NT2/D1 (cell line): ENCODE measurements around the gene WDR7.

Experiments used
- DNase-seq: peaks from one replicate; pipeline ENCODE4 v3.0.0-alpha.2; 2011; ENCODE audit warnings: low read depth, low spot score
- H3K27me3 ChIP-seq: 2 replicates; pipeline ENCODE4 v1.6.0; 2011; ENCODE audit warnings: mild to moderate bottlenecking; ENCODE audit not compliant: insufficient read length, insufficient read depth
- H3K36me3 ChIP-seq: 2 replicates; pipeline ENCODE4 v1.6.1; 2011; ENCODE audit warnings: mild to moderate bottlenecking, low read length, mixed read lengths; ENCODE audit not compliant: insufficient read depth, insufficient read length
- H3K4me1 ChIP-seq: 2 replicates; pipeline ENCODE4 v1.5.1; 2011; ENCODE audit not compliant: insufficient read depth, insufficient read length
- H3K4me3 ChIP-seq: 2 replicates; pipeline ENCODE4 v1.5.1; 2011; ENCODE audit warnings: low read depth; ENCODE audit not compliant: insufficient read length
- H3K9ac ChIP-seq: 2 replicates; pipeline ENCODE4 v1.6.0; 2011; ENCODE audit warnings: low read depth; ENCODE audit not compliant: insufficient read length
- H3K9me3 ChIP-seq: 2 replicates; pipeline ENCODE4 v1.5.1; 2011; ENCODE audit warnings: mild to moderate bottlenecking, low read length; ENCODE audit not compliant: insufficient read depth
- SUZ12 ChIP-seq: IDR thresholded peaks from 2 replicates; pipeline ENCODE4 v1.6.1; 2011; ENCODE audit not compliant: insufficient read length, insufficient read depth; ENCODE audit errors: extremely low read depth
- YY1 ChIP-seq: IDR thresholded peaks from 2 replicates; pipeline ENCODE4 v1.6.1; 2011; ENCODE audit not compliant: insufficient read length, insufficient read depth
- ZNF274 ChIP-seq: IDR thresholded peaks from 2 replicates; pipeline ENCODE4 v1.6.1; 2011; ENCODE audit warnings: mild to moderate bottlenecking, low read depth, low read length

The WDR7 gene

GRCh38 chr18:56955490-56955889 lies 304.3 kb downstream of the WDR7 start:
- Histone ChIP-seq H3K36me3 (no peaks in the 10 kb centered on the region), H3K4me3 (no peak overlapping the region), H3K27me3 (no peaks in the 10 kb centered on the region), H3K9ac (no peak overlapping the region), H3K4me1 (no peaks in the 10 kb centered on the region), H3K9me3 (no peaks in the 10 kb centered on the region)
- no peak for TF ChIP-seq YY1
- TF ChIP-seq ZNF274: no peak
- no peak for TF ChIP-seq SUZ12
- no peak for DNase-seq

DNA sequence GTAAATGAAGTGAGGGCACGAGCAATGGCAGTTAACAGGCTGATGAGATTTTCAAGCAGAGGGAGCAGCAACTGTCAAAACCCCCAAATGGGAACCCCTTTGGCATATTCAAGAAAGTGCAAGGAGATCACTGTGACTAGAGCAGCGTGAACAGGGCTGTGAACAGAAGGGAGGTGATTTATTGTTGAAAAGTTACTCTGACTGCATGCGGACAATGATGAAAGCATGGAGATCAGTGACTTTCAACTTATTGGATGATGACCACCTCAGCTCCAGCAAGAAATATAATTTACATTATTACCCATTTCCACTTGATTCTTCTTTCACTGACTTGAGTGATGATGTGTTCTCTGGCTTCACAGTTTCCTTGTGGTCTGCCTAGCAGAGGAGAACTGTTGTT lies 308.0 kb downstream of the WDR7 start:
- Histone ChIP-seq H3K36me3 (no peaks in the 10 kb centered on the region), H3K9ac (no peak overlapping the region), H3K9me3 (no peaks in the 10 kb centered on the region), H3K4me3 (no peak overlapping the region), H3K4me1 (no peaks in the 10 kb centered on the region), H3K27me3 (no peaks in the 10 kb centered on the region)
- TF ChIP-seq ZNF274: no peak
- TF ChIP-seq SUZ12: no peak
- TF ChIP-seq YY1: no peak
- no peak for DNase-seq

GRCh38 chr18:56962322-56962721 lies 311.2 kb downstream of the WDR7 start:
- H3K27me3 ChIP-seq: no peaks in the 10 kb centered on the region
- H3K4me3 ChIP-seq: no peak overlapping the region
- no peaks in the 10 kb centered on the region for H3K36me3 ChIP-seq
- DNase-seq: no peak
- no peaks in the 10 kb centered on the region for H3K9me3 ChIP-seq
- no peak for TF ChIP-seq YY1
- TF ChIP-seq ZNF274: no peak
- no peak for TF ChIP-seq SUZ12
- H3K9ac ChIP-seq: no peak overlapping the region
- no peaks in the 10 kb centered on the region for H3K4me1 ChIP-seq

GRCh38 chr18:56967035-56967434 lies 315.9 kb downstream of the WDR7 start:
- Histone ChIP-seq H3K9me3 (no peaks in the 10 kb centered on the region), H3K4me1 (no peaks in the 10 kb centered on the region), H3K27me3 (no peaks in the 10 kb centered on the region), H3K9ac (no peak overlapping the region), H3K4me3 (no peak overlapping the region), H3K36me3 (no peaks in the 10 kb centered on the region)
- no peak for TF ChIP-seq SUZ12
- TF ChIP-seq YY1: no peak
- no peak for TF ChIP-seq ZNF274
- peak; percentile 3 for DNase-seq

- H3K9me3 ChIP-seq: no peaks in the 10 kb centered on the region
- no peak for TF ChIP-seq SUZ12
- no peak for TF ChIP-seq ZNF274
- TF ChIP-seq YY1: no peak
- no peaks in the 10 kb centered on the region for H3K27me3 ChIP-seq
- no peak overlapping the region for H3K9ac ChIP-seq
- no peak overlapping the region for H3K4me3 ChIP-seq
- H3K4me1 ChIP-seq: no peaks in the 10 kb centered on the region
- no peaks in the 10 kb centered on the region for H3K36me3 ChIP-seq
- DNase-seq: no peak
Measured at GRCh38 chr18:56973487-56973886, 322.3 kb downstream of the WDR7 start.

- no peak for TF ChIP-seq SUZ12
- TF ChIP-seq ZNF274: no peak
- TF ChIP-seq YY1: no peak
- Histone ChIP-seq H3K4me3 (no peak overlapping the region), H3K36me3 (no peaks in the 10 kb centered on the region), H3K4me1 (no peaks in the 10 kb centered on the region), H3K9me3 (no peaks in the 10 kb centered on the region), H3K27me3 (no peaks in the 10 kb centered on the region), H3K9ac (no peak overlapping the region)
- DNase-seq: no peak
Measured at GRCh38 chr18:56974141-56974540, 323.0 kb downstream of the WDR7 start.

DNA sequence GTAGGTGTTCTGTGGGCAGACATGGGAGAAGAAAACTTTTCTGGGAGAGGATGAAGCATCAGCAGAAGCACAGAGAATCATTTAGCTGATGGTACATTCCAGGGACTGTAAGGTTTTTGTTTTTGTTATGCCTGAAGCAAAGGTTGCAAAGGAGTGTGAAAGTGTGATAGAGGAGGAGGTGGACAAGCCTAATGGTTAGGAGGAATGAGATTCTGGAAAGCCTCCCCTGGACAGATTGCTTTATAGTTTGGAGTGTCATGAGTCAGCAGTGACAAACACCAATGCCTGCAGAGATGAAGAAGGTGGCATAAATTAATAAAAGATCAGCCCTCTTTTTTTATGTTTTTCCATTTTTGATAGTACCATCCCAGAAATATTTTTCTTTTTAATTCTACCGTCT lies 324.1 kb downstream of the WDR7 start:
- DNase-seq: no peak
- TF ChIP-seq YY1 (no peak), ZNF274 (no peak), SUZ12 (no peak)
- Histone ChIP-seq H3K9me3 (no peaks in the 10 kb centered on the region), H3K4me3 (no peak overlapping the region), H3K9ac (no peak overlapping the region), H3K36me3 (no peaks in the 10 kb centered on the region), H3K4me1 (no peaks in the 10 kb centered on the region), H3K27me3 (no peaks in the 10 kb centered on the region)

DNA sequence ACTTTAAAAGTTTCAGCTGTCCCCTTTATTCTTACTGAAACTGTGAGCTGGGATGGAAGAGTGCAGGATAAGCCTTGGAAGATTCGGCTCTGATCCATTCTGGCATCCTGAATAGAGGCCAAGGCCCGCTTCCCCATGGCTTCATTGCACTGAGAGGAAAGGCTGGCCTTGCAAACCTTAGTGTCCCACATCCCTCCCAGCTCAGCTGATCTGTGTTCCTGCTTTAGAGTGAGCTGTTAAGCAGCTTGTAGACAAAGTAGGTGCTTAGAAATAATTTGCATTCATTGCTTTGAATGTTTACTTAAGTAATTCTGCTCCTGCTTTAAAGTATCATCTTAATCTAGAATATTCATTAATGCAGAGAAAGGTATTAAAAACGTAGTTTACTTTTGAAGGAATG lies 326.1 kb downstream of the WDR7 start:
- H3K9me3 ChIP-seq: no peaks in the 10 kb centered on the region
- H3K9ac ChIP-seq: no peak overlapping the region
- TF ChIP-seq ZNF274 (no peak), SUZ12 (no peak), YY1 (no peak)
- H3K4me1 ChIP-seq: no peaks in the 10 kb centered on the region
- DNase-seq: no peak
- H3K4me3 ChIP-seq: no peak overlapping the region
- no peaks in the 10 kb centered on the region for H3K36me3 ChIP-seq
- H3K27me3 ChIP-seq: no peaks in the 10 kb centered on the region
